HG02623 (cell line): ENCODE results near the gene BBLN.
"Not testable (repeated sequence)": the region's sequence is repeated elsewhere in the genome, so short reads cannot be mapped to it uniquely, and the experiment has no call there.

Experiments used
- ATAC-seq: cut with Tn5 transposase; IDR thresholded peaks from one replicate; pipeline ENCODE4 v1.9.1; 2021; ENCODE audit warnings: moderate library complexity; ENCODE audit not compliant: unreplicated experiment

The BBLN gene, protein sequence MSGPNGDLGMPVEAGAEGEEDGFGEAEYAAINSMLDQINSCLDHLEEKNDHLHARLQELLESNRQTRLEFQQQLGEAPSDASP

DNA sequence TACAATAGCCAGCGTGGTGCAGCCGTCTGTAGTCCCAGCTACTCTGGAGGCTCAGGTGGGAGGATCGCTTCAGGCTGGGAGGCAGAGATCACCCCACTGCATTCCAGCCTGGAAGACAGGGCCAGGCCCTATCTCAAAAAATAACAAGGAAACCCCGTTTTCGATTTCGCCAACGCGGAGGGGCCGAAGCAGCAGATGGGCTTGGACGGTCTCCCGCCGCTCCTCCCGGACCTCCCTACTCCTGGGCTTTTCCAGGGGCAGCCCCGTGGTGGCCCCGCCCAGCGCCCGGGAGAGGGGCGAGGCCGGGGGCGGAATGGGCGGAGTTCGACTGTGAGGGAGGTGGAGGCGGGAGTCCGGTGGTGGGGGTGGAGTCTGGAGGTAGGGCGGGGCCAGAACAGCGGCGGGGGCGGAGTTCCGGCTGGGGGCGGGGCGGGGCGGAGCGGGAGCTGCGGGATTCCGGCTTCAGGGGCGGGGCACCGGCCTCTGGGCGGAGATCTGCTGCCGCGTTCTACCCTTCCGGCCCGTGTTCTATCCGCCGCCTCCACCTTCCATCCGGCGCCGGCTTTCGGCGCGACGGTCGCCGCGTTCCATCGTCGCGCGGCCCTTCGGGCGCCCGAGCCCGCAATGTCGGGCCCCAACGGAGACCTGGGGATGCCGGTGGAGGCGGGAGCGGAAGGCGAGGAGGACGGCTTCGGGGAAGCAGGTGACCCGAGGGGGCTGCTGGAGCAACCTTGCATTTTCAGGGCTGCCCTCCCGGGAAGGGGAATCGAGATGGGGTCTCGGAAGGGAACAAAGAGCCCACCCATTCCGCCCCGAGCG lies at the start of gene BBLN:
BBLN (plus strand) TSS at position 482 of the 819 bp plus-strand sequence; CDS start at position 625, 143 bp downstream.
- peak; percentile 73 for ATAC-seq

DNA sequence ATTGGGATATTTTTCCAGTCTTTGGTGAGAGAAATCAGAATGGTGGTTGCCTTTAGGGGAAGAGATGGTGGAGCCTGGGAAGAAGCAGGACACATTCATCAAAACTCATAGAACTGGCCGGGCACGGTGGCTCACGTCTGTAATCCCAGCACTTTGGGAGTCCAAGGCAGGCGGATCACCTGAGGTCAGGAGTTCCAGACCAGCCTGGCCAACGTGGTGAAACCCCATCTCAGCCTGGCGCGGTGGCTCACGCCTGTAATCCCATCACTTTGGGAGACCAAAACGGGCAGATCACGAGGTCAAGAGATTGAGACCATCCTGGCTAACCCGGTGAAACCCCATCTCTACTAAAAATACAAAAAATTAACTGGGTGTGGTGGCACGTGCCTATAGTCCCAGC lies 48.3 kb upstream of the BBLN start:
- not testable (repeated sequence) for ATAC-seq

DNA sequence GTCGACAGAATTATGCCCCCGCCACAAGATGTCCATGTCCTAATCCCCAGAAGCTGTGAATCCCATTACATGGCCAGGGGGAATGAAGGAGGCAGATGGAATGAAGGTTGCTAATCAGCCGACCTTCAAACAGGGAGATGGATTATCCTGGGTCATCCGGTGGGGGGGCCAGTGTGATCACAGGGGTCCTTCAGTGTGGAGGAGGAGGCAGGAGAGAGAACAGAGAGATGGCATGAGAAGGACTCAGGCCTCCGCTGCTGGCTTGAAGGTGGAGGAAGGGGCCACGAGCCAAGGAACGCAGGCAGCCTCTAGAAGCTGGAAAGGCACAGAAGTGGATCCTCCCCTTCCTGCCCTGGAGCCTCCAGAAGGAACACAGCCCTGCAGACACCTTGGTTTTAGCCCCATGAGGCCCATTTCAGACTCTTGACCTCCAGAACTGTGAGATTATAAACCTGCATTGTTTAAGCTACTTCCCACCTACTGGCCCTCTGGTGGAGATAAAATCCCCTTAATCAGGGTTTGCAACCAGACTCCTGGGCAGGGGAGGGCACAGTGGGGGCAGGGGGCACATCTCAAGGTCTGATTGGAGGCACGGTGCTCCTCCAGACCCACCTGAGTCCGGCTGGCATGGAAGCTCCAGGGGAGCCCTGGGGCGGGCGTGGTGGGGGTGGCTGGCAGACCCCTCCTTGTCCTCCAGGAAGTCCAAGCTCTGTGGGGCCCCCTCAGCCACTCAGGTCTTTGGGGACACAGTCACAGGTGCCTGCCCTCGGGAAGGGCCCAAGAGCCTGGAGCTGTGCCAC lies 46.3 kb upstream of the BBLN start:
- no peak for ATAC-seq

DNA sequence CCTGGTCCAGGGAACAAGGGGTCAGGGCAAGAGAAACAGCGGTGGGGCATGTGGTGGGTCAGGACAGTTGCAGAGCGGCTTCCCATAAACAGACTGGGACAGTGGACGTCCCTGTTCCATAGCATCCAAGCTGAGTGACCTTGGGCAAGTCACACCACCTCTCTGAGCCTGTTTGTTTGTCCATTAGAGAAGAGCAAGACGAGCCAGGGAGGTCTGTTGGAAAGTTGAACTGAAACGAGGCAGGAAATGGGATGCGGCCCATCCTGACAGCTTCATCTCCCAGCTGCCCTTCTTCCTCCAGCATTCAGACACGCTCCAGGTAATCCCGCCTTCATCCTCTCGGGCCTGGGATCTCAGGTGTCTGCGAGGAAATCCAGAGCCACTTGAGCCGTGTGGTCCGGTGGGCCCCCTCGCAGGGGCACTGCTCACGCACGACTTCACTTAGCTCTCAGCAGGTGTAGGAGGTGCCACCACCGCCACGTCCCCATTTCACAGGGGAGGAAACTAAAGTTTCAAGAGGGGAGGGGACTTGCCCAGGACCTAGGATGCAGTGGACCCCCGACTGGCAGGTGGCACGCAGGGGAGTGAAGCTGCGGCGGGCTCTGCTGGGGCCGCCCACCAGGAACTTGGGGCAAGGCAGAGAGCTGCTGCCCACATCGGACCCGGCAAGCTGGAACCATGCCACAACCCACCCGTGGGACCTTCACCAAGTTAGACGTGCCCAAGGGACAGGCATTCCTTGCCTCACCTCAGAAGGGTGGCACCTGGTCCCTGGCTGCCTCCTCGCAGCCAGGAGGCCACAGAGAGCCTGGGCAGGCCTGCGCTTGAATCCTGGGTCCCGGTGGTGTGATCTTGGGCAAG lies 45.5 kb upstream of the BBLN start:
- no peak for ATAC-seq

DNA sequence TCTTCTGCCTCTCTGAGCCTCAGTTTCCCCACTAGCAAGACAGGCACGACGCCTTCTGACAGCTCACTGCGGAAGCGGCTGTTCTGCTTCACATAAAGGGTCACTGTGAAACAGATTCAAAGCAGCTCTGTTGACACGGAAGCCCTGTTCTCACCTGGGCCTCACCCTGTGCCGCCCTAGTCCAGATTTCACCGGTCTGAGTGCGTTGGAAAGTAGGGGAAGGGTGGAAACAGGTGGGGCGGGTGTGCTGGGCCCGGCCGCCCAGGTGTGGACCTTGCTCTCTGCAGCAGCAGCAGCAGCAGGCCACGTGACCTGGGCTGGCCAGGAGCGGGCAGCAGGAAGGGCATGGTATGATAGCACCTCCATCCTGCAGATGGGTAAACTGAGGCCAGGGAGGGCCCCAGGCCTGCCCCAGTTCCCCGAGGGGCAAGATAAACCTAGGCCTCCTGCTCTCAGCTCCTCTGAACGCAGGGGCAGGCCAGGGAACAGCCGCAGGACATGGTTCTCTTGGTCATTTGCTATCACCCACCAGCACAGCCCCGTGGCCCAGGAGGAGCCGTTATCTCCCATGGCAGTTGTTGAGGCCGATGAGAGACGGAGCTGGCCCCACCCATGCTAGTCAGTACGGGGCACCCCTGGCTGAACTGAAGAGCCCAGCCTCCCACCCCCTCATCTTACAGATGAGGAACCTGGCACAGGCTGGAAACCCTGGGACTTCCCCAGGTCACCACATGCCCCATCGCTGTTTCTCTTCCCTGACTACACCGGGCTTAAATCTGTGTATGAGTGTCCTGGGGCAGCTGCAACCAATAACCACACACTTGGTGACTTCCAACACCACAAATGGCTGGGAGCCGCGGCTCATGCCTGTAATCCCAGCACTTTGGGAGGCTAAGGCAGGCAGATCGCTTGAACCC lies 44.6 kb upstream of the BBLN start:
- ATAC-seq: no peak

DNA sequence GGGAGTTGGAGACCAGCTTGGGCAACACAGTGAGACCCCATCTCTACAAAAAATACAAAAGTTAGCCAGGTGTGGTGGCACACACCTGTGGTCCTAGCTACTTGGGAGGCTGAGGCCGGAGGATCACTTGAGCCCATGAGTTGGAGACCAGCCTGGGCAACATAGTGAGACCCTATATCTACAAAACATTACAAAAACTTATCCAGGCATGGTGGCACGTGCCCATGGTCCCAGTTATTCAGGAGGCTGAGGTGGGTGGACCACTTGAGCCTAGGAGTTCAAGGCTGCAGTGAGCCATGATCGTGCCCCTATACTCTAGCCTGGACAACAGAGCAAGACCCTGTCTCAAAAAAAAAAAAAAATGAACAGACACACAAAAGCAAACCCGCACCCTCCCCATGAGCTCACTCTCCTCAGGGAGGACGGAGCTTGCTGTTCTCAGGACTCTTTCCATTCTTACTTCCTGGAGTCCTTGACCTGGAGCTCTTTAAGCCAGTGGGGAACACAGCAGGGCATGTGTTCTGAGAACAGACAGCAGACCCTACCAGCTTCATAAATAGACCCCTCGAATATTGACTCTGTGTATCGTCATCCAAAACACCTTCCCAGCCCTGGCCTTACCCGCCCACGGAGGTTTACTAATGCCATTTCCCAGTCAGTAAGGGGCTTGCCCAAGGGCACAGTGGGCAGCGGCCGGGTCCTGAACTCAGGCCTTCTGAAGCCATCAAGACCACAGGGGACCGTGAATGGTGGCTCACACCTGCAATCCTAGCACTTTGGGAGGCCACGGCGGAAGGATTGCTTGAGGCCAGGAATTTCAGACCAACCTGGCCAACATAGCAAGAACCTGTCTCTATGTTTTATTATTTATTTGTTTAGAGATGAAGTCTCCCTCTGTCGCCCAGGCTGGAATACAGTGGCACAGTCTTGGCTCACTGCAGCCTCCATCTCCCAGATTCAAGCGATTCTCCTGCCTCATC lies 43.7 kb upstream of the BBLN start:
- ATAC-seq: no peak

DNA sequence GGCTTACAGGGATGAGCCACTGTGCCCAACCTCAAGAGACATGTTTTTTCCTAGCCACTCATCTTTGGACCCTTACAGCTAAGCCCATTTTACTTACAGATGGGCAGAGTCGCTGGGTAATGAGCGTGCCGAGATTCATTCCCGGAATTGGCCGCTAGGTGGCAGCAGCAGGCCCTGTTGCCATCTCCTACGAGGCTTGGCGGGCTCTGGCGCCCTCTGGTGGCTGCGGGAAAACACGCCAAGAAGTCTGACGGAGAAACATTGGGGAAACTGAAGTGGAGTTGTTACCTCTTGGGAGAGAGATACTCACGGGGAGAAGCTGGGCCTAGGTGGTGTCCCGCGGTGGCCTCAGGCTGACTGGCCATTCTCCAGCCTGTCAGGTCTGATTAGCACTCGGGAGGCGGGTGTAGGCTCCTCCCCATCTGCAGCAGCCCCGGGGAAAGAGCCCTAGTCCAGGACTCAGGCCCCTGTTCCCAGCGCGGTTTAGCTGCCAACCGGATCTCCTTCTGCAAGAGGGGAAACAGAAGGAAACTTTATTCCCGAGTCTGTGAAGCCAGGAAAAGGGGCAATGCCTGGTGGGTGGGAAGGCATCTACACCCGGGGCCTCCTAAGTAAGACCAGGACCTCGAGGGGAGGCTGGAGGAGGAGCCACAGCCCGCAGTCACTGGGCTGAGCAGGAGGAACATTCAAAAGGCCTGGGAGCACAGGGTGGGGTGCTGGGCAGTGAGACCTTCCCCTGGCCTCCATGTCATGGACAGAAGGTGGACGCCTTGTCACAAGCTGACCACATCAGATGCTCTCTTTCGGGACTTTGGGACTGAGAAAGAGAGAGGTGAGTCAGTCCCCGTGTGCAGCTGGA lies 42.2 kb upstream of the BBLN start:
- ATAC-seq: no peak

DNA sequence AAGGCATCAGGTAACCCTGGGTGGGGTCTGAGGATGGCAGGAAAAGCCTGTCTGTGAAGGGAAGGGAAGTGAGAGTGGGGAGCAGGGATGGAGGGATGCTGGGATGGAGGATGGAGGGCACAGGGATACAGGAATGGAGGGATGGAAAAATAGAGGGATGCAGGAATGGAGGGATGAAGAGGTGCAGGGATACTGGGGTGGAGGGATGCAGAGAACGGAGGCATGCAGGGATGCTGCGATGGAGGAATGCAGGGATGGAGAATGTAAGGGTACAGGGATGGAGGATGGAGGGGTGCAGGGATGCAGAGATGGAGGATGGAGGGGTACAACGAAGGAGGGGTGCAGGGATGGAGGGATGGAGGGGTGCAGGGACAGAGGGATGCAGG lies 41.6 kb upstream of the BBLN start:
- no peak for ATAC-seq

DNA sequence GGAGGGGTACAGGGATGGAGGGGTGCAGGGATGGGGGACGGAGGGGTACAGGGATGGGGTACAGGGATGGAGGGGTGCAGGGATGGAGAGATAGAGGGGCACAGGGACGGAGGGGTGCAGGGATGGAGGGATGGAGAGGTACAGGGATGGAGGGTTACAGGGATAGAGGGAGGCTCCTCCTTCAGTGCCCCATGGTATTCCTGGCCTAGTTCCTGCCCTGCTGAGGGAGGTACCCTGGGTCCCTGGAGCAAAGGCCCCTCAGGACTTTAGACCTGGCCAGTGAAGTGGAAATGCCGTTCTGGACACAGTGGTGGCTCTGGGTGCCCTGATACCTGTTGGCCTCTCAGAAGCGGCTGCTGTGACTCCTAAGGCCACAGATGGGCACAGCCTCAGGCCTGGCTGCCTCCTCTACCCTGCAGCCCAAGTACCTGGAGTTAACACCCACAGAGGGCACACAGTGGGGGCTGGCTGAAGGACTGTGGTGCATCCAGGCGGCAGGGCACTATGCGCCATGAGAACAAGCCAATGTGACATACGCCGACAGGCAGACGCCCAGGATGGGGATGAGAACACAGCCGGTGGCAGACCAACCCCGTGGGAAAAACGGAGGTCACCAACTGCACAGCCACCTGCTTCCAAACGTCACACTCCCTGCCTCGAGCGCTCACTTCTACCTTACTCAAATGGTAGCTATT lies 40.9 kb upstream of the BBLN start:
- no peak for ATAC-seq

DNA sequence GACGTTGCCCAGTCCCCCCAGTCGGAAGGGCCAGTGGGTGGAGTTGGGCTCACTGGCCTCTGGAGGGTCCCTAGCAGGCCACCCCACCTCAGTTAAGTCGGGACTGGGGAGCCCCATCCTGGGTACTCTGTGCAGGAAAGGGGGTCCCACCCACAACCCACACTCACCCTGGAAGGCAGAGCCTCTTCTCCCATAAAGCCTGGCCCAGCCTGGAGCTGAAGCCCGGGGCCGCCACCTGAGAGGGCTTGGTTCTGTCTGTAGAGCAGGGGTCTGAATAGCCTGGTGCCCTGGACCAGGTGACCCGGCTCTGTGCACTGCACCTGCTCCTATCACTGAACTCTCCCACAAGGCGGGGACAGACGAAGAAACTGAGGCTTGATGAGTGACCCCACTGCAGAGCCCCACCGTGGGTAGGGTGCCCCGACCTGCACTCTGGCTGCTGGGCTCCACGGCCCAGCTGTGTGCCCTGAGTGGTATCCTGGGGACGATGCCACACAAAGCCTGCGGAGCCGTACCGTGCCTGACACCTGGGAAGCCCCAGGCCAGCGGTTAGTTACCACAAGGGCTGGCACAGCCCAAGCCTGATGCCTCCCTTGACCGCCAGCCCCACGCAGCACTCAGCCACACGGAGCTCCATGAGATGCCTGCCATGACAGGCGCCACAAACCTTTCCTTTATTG lies 39.9 kb upstream of the BBLN start:
- no peak for ATAC-seq

DNA sequence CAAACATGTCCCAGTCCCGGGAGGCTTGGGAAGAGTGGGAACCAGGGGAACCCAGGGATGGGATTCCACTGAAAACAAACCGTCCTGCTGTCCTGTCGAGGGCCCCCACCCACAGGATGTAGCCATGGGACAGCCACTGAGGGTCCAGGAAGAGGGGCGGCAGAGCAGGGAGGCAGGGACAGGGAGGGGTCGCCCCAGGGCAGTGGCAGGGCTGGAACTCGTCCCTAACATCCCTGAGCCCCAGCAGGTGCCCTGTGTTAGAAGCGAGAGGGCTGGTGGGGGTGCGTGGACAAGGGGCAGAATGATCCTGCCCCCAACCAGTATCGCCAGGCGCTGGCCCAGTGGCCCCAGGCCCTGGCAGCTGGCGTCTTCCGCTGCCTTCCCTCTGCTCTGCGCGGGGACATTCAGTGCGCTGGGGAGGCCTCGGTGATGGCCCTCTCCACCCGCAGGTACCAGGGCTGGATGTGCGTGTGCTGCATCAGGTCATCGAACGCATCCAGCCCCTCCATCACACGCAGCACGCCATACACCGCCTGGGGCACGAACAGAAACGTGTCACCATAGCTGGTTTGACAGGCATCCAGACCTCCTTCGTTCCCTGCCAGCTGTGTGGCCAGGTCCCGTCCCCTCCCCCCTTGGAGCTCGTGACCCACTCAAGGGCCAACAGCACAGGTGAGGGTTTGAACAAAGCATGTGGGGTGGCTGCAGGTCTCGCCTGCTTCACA lies 39.2 kb upstream of the BBLN start:
- no peak for ATAC-seq

DNA sequence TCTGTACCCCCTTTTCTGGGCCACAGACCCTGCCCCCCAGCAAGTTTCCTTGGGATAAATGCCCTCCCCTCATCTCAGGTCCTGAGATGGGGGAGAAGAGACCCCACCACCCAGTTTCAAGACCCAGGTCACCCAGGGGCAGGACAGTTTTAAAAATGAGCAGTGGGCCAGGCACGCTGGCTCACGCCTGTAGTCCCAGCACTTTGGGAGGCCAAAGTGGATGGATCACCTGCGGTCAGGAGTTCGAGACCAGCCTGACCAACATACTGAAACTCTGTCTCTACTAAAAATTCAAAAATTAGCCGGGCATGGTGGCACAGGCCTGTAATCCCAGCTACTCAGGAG lies 38.6 kb upstream of the BBLN start:
- no peak for ATAC-seq

DNA sequence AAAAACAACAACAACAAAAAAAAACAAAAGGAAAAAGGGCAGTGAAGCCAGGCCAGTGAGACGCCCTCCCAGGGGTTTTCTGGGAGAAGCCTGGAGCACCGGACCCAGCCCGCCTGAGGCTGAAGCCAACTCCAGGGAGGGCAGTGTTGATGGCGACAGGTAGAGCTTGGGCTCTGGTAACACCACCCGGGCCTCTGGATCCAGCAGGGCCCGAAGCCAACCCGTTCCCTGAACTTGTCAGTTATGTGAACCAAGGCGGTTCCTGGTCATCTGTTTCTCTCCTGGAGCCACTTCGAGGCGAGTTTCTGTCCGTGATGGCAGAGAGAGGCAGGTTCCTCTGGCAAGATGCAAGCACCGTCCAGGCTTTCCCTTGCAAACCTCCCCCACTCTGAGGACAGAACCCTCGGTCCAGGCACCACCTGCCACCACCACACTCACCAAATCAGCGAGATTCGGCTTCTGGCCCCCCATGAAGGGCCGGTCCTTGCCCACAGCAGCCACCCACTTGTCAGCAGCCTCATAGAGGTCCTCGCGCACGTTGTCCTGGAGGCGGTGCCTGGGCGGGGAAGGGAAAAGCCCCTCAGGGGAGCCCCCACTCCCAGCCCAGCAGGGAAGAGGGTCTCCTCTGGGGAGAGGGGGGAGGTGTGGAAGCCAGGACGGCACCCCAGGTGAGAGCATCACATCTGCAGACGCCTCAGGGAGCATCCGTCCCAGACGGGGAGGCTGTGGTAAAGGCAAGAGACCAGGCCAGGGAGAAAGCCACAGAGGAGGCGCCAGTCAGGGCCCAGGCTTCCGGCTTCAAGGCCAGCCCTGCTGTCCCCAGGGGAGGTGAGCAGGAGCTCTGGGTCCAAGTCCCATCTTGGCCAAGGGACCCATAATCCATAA lies 37.9 kb upstream of the BBLN start:
- ATAC-seq: no peak

DNA sequence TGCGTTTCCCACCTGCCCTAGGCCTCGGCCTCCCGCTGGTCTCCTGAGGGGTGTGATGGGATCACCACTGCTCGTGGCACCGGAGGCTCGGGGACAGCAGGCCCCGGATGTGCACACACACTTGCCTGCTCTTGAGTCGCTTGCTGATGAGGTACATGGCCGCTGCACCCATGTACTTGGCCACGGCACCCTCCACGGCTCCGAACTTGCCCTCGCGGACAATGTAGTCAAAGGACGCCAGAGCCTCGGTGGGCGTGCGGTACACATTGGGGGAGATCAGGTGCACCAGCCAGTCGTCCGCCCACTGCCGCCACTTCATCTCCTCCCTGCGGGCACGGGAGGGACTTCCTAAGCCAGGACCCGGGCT lies 37.3 kb upstream of the BBLN start:
- ATAC-seq: no peak

DNA sequence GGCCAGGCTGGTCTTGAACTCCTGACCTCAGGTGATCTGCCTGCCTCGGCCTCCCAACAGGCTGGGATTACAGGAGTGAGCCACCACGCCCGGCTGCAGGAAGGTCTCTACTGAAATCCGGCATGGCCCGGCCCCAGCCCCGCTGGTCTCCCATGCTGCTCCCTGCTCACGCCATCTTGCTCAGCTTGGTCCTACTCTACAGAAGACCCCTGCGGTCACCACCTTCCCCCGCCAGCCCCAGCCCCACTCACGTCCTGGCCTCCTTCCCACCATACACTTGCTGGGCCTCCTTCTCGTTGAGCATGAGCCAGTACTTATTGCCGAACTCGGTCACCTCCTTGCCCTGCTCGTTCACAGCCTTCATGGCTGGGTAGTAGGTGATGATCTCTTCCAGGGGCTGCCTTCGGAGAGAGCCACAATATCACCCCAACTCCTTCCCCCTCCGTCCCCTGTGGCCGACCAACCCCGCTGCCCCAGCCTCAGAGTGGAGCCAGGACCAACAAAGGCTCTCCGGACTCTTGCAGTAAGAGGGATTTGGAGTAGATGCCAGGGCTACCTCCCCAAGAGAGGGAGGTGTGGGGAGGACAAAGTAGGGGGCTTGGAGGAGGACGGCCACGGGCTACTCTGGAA lies 36.5 kb upstream of the BBLN start:
- ATAC-seq: no peak
